HepG2 (cell line): ENCODE data around the gene UBAP1. TPM values are rescaled to one million over a fixed set of nuclear protein-coding genes. Genes with fewer than 3 reads are reported as not detected.

Experiments
- ATAC-seq: fragments of 200-7000 bp; cut with Tn5 transposase; 3 replicates; pipeline ENCODE4 v1.9.1; 2020; ENCODE audit warnings: mild to moderate bottlenecking, moderate library complexity
- BruUV-seq: library from RNA; stranded (reverse); fragments of 400-500 nt; replicated peaks from 2 replicates; lab custom pipeline; 2021; lab: Mats Ljungman, UMichigan
- CTCF ChIA-PET: fragments of 300-600 bp; formaldehyde crosslinking; extraction: SDS; loops from one replicate; lab custom pipeline; 2021; ENCODE audit warnings: low total read pairs, inconsistent platforms, low intra/inter-chr PET ratio; lab: Yijun Ruan, JAX
- POLR2A ChIA-PET: fragments of 350-600 bp; sonication (Branson Sonifier 250); formaldehyde crosslinking; loops from one replicate; lab custom pipeline; 2020; ENCODE audit warnings: antibody characterized with exemption, inconsistent platforms; lab: Yijun Ruan, JAX
- DNase-seq: peaks from one replicate; pipeline ENCODE4 v3.0.0-alpha.2; 2015; ENCODE audit warnings: low spot score
- FAIRE-seq: peaks from 3 replicates; lab custom pipeline; 2011; peaks lifted over from hg19 to GRCh38; lab: Jason Lieb, UNC
- H2AFZ ChIP-seq: one replicate; pipeline ENCODE4 v1.6.1; 2011; ENCODE audit warnings: low read length, inconsistent platforms
- H3K27ac ChIP-seq: fragments of 300-600 bp; 3 replicates; pipeline ENCODE4 v1.8.0; 2011; ENCODE audit warnings: mixed run types, mild to moderate bottlenecking, mixed read lengths, low read length, inconsistent platforms; ENCODE audit not compliant: insufficient read depth; ENCODE audit errors: extremely low read length
- H3K27me3 ChIP-seq, 2 experiments: fragments of 200-600 bp in 1 of 2; 2 replicates in 1 of 2; 3 replicates in 1 of 2; pipeline versions ENCODE4 v1.6.0 to v1.8.0; 2011; ENCODE audit warnings: low read length in 2 of 2, mild to moderate bottlenecking in 2 of 2, moderate library complexity in 2 of 2, inconsistent platforms in 1 of 2; ENCODE audit not compliant: insufficient read depth in 2 of 2, control insufficient read depth in 1 of 2
- H3K36me3 ChIP-seq, 2 experiments: fragments of 200-600 bp in 1 of 2; replicated peaks in 1 of 2; 2 replicates in 1 of 2; 3 replicates in 1 of 2; pipeline versions ENCODE4 v1.5.1 to v1.8.0; 2011; ENCODE audit warnings: low read length in 2 of 2, inconsistent platforms in 1 of 2; ENCODE audit not compliant: insufficient read depth in 2 of 2, control insufficient read depth in 1 of 2
- H3K4me1 ChIP-seq: 2 replicates; pipeline ENCODE4 v1.5.1; 2012; ENCODE audit warnings: low read length, inconsistent platforms; ENCODE audit not compliant: insufficient read depth
- H3K4me2 ChIP-seq: 2 replicates; pipeline ENCODE4 v1.6.0; 2011; ENCODE audit warnings: low read depth, low read length, inconsistent platforms
- H3K4me3 ChIP-seq, 3 experiments: fragments of 200-600 bp in 1 of 3; sonication (generic), shearing (Covaris generic) in 1 of 3; replicated peaks in 1 of 3; 2 replicates each; pipeline ENCODE4 v1.5.1; 2011 to 2016; ENCODE audit warnings: low read length in 3 of 3, inconsistent platforms in 2 of 3, low read depth in 2 of 3, mild to moderate bottlenecking in 2 of 3, control low read depth in 1 of 3, mixed read lengths in 1 of 3; ENCODE audit not compliant: insufficient read depth in 1 of 3
- H3K79me2 ChIP-seq: one replicate; pipeline ENCODE4 v1.6.1; 2011; ENCODE audit warnings: low read length, inconsistent platforms; ENCODE audit not compliant: insufficient read depth
- H3K9ac ChIP-seq: 2 replicates; pipeline ENCODE4 v1.6.0; 2011; ENCODE audit warnings: mild to moderate bottlenecking, low read depth, low read length, inconsistent platforms; ENCODE audit not compliant: insufficient read depth
- H3K9me3 ChIP-seq: 2 replicates; pipeline ENCODE4 v1.5.1; 2012; ENCODE audit warnings: mild to moderate bottlenecking, low read length
- H4K20me1 ChIP-seq: 2 replicates; pipeline ENCODE4 v1.6.0; 2011; ENCODE audit warnings: inconsistent platforms, mild to moderate bottlenecking, low read length, moderate library complexity; ENCODE audit not compliant: insufficient read depth
- BCL3 ChIP-seq: sonication (generic); formaldehyde crosslinking; IDR thresholded peaks from 2 replicates; pipeline ENCODE4 v1.5.1; 2020; ENCODE audit warnings: mild to moderate bottlenecking, missing genetic modification reagents, moderate library complexity
- DR1 ChIP-seq: sonication (generic); formaldehyde crosslinking; IDR thresholded peaks from 2 replicates; pipeline ENCODE4 v1.8.0; 2021; ENCODE audit warnings: mild to moderate bottlenecking, missing genetic modification reagents, inconsistent platforms
- FLYWCH1 ChIP-seq: sonication (generic); formaldehyde crosslinking; IDR thresholded peaks from 2 replicates; pipeline ENCODE4 v1.8.1; 2023; ENCODE audit warnings: mild to moderate bottlenecking, missing genetic modification reagents
- STAT6 ChIP-seq: sonication (generic); formaldehyde crosslinking; IDR thresholded peaks from 2 replicates; pipeline ENCODE4 v1.4.0; 2020; ENCODE audit warnings: missing genetic modification reagents, mild to moderate bottlenecking, borderline replicate concordance
- TBX3 ChIP-seq: fragments of 450-650 bp; IDR thresholded peaks from 2 replicates; pipeline ENCODE4 v1.6.1; 2017; ENCODE audit warnings: antibody characterized with exemption, mild to moderate bottlenecking, inconsistent platforms, borderline replicate concordance
- ZHX1 ChIP-seq: sonication (generic); formaldehyde crosslinking; IDR thresholded peaks from 2 replicates; pipeline ENCODE4 v1.8.1; 2022; ENCODE audit warnings: low read depth, mild to moderate bottlenecking, missing genetic modification reagents
- ZNF549 ChIP-seq: sonication (generic); formaldehyde crosslinking; IDR thresholded peaks from 2 replicates; pipeline ENCODE4 v1.5.0; 2020; ENCODE audit warnings: missing genetic modification reagents
- ZZZ3 ChIP-seq: sonication (generic); formaldehyde crosslinking; IDR thresholded peaks from 2 replicates; pipeline ENCODE4 v1.4.0; 2020; ENCODE audit warnings: missing genetic modification reagents, mild to moderate bottlenecking, borderline replicate concordance
- WGBS: methylation state at CpG from one replicate; pipeline ENCODE4 v1.1.6; 2017; ENCODE audit warnings: low lambda C conversion rate; 5-methylcytosine and 5-hydroxymethylcytosine counted together
- in situ Hi-C: cut with HindIII; loops from 2 replicates; pipeline ENCODE4 v1.10.0; 2017; ENCODE audit warnings: low pct_unique_long_range_greater_than_20kb; ENCODE audit not compliant: extremely low pct_ligation_motif_present
- intact Hi-C: fragments of 100-400 bp; cut with micrococcal nuclease; formaldehyde crosslinking; loops from one replicate; pipeline ENCODE4 v1.10.0; 2022; ENCODE audit not compliant: unreplicated experiment
- polyA plus RNA-seq, 8 experiments: library from polyadenylated mRNA; depleted of rRNA in 3 of 8; stranded (reverse) in 7 of 8; unstranded in 1 of 8; fragments of >200 nt; fragmentation: Illumina TruSeq in 4 of 8; extraction: Trizol in 4 of 8; gene quantifications; 2 replicates each; pipeline versions ENCODE4 v1.2.1 to v1.2.3, GENCODE V29; 2011 to 2016; ENCODE audit warnings: low read depth in 4 of 8, missing spikeins in 1 of 8, mixed read lengths in 1 of 8; ENCODE audit not compliant: insufficient read depth in 1 of 8
- total RNA-seq, 5 experiments: library from RNA; depleted of rRNA; stranded (reverse); fragments of >200 nt; fragmentation: Illumina TruSeq; extraction: Trizol; gene quantifications; 2 replicates each; pipeline ENCODE4 v1.2.3, GENCODE V29; 2016; ENCODE audit warnings: low read depth in 1 of 5

The UBAP1 gene
- total and polyA plus RNA-seq, 2 of the 13 experiments (the other 11 are each of a cell fraction or from before 2014, with no cell fraction given), result 19.5 to 40.5 TPM

- in situ Hi-C loops (no loop called here), intact Hi-C loops (no loop called here)
- DNase-seq (no peak), ATAC-seq (no peak), FAIRE-seq (no peak)
- ChIA-PET CTCF (no interaction called here), POLR2A (no interaction called here)
- Histone ChIP-seq H4K20me1 (0 out of 2 replicates have a peak, but pooled peaks cover 7% of the 10 kb centered on the region), H3K27ac (no peak overlapping the region), H3K4me1 (no peaks in the 10 kb centered on the region), H3K36me3 (peaks cover 2 to 13% of the 10 kb centered on the region in 2 experiments; a peak in 3 of 5 replicates), H3K4me3 (no peak overlapping the region), H3K9me3 (no peaks in the 10 kb centered on the region), H2AFZ (no peak overlapping the region), H3K79me2 (peaks cover 5% of the 10 kb centered on the region), H3K4me2 (no peak overlapping the region), H3K9ac (no peak overlapping the region), H3K27me3 (no peaks in the 10 kb centered on the region)
- TF ChIP-seq STAT6, result no peak
- no peak for TF ChIP-seq TBX3
- TF ChIP-seq ZHX1 (CRISPR knock-in tag), result no peak
- no peak for TF ChIP-seq BCL3 (CRISPR knock-in tag)
- TF ChIP-seq FLYWCH1 (CRISPR knock-in tag), result no peak
- no peak for TF ChIP-seq ZZZ3
- TF ChIP-seq DR1 (CRISPR knock-in tag), result no peak
- no peak for TF ChIP-seq ZNF549 (CRISPR knock-in tag)
- no TSS peak for BruUV-seq
- 94% methylated on average over 2 of the region's 2 CpGs for WGBS
Observed at GRCh38 chr9:34232201-34232600, 53.4 kb downstream of the UBAP1 start.
